Large intestine (tissue), 3 donors: ENCODE data around the gene PRKCE. TPM values are rescaled to one million over a fixed set of nuclear protein-coding genes. Genes with fewer than 3 reads are reported as not detected.

Source experiments
- DNase-seq, 2 donors: peaks; one replicate each; pipeline versions ENCODE4 v3.0.0 to v3.0.0-alpha.2; 2013
- H3K27ac ChIP-seq: one replicate; pipeline ENCODE4 v1.5.1; 2013; ENCODE audit warnings: low read length
- H3K27me3 ChIP-seq: 2 replicates; pipeline ENCODE4 v1.6.1; 2013; ENCODE audit warnings: low read length; ENCODE audit not compliant: control insufficient read depth, insufficient read depth
- H3K36me3 ChIP-seq: 2 replicates; pipeline ENCODE4 v1.6.1; 2013; ENCODE audit warnings: low read length; ENCODE audit not compliant: control insufficient read depth, insufficient read depth
- H3K4me1 ChIP-seq: one replicate; pipeline ENCODE4 v1.6.1; 2013; ENCODE audit warnings: low read length; ENCODE audit not compliant: control insufficient read depth, insufficient read depth
- H3K4me3 ChIP-seq: one replicate; pipeline ENCODE4 v1.5.1; 2013; ENCODE audit warnings: low read length
- H3K9me3 ChIP-seq: one replicate; pipeline ENCODE4 v1.6.1; 2013; ENCODE audit warnings: mild to moderate bottlenecking, low read depth, low read length, moderate library complexity; ENCODE audit not compliant: control insufficient read depth
- WGBS: methylation state at CpG from one replicate; pipeline ENCODE4 v1.1.5; 2013; ENCODE audit warnings: low lambda C conversion rate; ENCODE audit not compliant: insufficient coverage; 5-methylcytosine and 5-hydroxymethylcytosine counted together
- polyA plus RNA-seq: library from polyadenylated mRNA; unstranded; fragments of 120-200 nt; gene quantifications from one replicate; pipeline ENCODE4 v1.2.1, GENCODE V29; 2013

PRKCE gene
- polyA plus RNA-seq, 1 donor = 13.0 TPM

GRCh38 chr2:45945302-45945717 lies 293.8 kb downstream of the PRKCE start:
- Histone ChIP-seq H3K9me3 (no peaks in the 10 kb centered on the region), H3K4me3 (no peak overlapping the region), H3K36me3 (no peaks in the 10 kb centered on the region), H3K27ac (no peak overlapping the region), H3K27me3 (no peaks in the 10 kb centered on the region), H3K4me1 (no peaks in the 10 kb centered on the region)
- 93% methylated on average over 3 of the region's 9 CpGs for WGBS
- DNase-seq = no peak

GRCh38 chr2:45946023-45946422 lies 294.5 kb downstream of the PRKCE start:
- H3K9me3 ChIP-seq = no peaks in the 10 kb centered on the region

GRCh38 chr2:45950606-45951005 lies 299.1 kb downstream of the PRKCE start:
- no CpG with 5 or more reads among the region's 5 CpGs for WGBS
- no peaks in the 10 kb centered on the region for H3K27me3 ChIP-seq
- no peak overlapping the region for H3K27ac ChIP-seq
- no peaks in the 10 kb centered on the region for H3K9me3 ChIP-seq
- H3K4me1 ChIP-seq = no peaks in the 10 kb centered on the region
- no peaks in the 10 kb centered on the region for H3K36me3 ChIP-seq
- DNase-seq = no peak
- H3K4me3 ChIP-seq = no peak overlapping the region

More at GRCh38 chr2:45946023-45946422, 294.5 kb downstream of the PRKCE start:
- Histone ChIP-seq H3K27ac (no peak overlapping the region), H3K4me1 (no peaks in the 10 kb centered on the region), H3K36me3 (no peaks in the 10 kb centered on the region), H3K27me3 (no peaks in the 10 kb centered on the region), H3K4me3 (no peak overlapping the region)
- no peak for DNase-seq
- WGBS = 100% methylated on average over 1 of the region's 3 CpGs

- DNase-seq = no peak
- no CpG with 5 or more reads among the region's 7 CpGs for WGBS
- no peak overlapping the region for H3K27ac ChIP-seq
- H3K36me3 ChIP-seq = no peaks in the 10 kb centered on the region
- no peak overlapping the region for H3K4me3 ChIP-seq
- no peaks in the 10 kb centered on the region for H3K4me1 ChIP-seq
- H3K27me3 ChIP-seq = no peaks in the 10 kb centered on the region
- H3K9me3 ChIP-seq = no peaks in the 10 kb centered on the region
Measured at GRCh38 chr2:45951025-45951727, 299.7 kb downstream of the PRKCE start.

GRCh38 chr2:45952591-45952990 lies 301.1 kb downstream of the PRKCE start:
- H3K9me3 ChIP-seq = no peaks in the 10 kb centered on the region
- H3K27me3 ChIP-seq = no peaks in the 10 kb centered on the region
- no peaks in the 10 kb centered on the region for H3K36me3 ChIP-seq
- no peak overlapping the region for H3K4me3 ChIP-seq
- no peak overlapping the region for H3K27ac ChIP-seq
- H3K4me1 ChIP-seq = no peaks in the 10 kb centered on the region
- WGBS = 100% methylated on average over 2 of the region's 4 CpGs
- no peak for DNase-seq

GRCh38 chr2:45953376-45954027 lies 302.0 kb downstream of the PRKCE start:
- no peak overlapping the region for H3K4me3 ChIP-seq
- no peaks in the 10 kb centered on the region for H3K4me1 ChIP-seq
- no peak overlapping the region for H3K27ac ChIP-seq
- H3K9me3 ChIP-seq = no peaks in the 10 kb centered on the region
- no peak for DNase-seq
- H3K36me3 ChIP-seq = no peaks in the 10 kb centered on the region
- no peaks in the 10 kb centered on the region for H3K27me3 ChIP-seq
- 100% methylated on average over 3 of the region's 11 CpGs for WGBS

- no peak overlapping the region for H3K27ac ChIP-seq
- WGBS = no CpG with 5 or more reads among the region's 1 CpG
- H3K36me3 ChIP-seq = no peaks in the 10 kb centered on the region
- H3K9me3 ChIP-seq = no peaks in the 10 kb centered on the region
- H3K4me1 ChIP-seq = peaks cover 6% of the 10 kb centered on the region
- H3K4me3 ChIP-seq = no peak overlapping the region
- H3K27me3 ChIP-seq = no peaks in the 10 kb centered on the region
- DNase-seq = no peak
Measured at GRCh38 chr2:45954233-45954850, 302.9 kb downstream of the PRKCE start.

GRCh38 chr2:45957533-45958227 lies 306.2 kb downstream of the PRKCE start:
- Histone ChIP-seq H3K9me3 (no peaks in the 10 kb centered on the region), H3K4me1 (peaks cover 31% of the 10 kb centered on the region), H3K36me3 (no peaks in the 10 kb centered on the region), H3K27ac (no peak overlapping the region), H3K27me3 (no peaks in the 10 kb centered on the region), H3K4me3 (no peak overlapping the region)
- no peak for DNase-seq
- WGBS = no CpG with 5 or more reads among the region's 4 CpGs

- peak overlapping the region; percentile 15 for H3K27ac ChIP-seq
- H3K9me3 ChIP-seq = no peaks in the 10 kb centered on the region
- no peaks in the 10 kb centered on the region for H3K36me3 ChIP-seq
- DNase-seq = peak; percentile 40 to 76
- peaks cover 31% of the 10 kb centered on the region for H3K4me1 ChIP-seq
- no peak overlapping the region for H3K4me3 ChIP-seq
- no peaks in the 10 kb centered on the region for H3K27me3 ChIP-seq
- 100% methylated on average over 1 of the region's 8 CpGs for WGBS
Measured at GRCh38 chr2:45960057-45960863, 308.8 kb downstream of the PRKCE start.
